Osteocyte (in vitro differentiated cells): ENCODE results near the gene ARGLU1. TPM values are rescaled to one million over a fixed set of nuclear protein-coding genes. Genes with fewer than 3 reads are reported as not detected.

ENCODE experiments used
- DNase-seq: peaks from one replicate; pipeline ENCODE4 v3.0.0; 2021; ENCODE audit warnings: mixed read lengths; ENCODE audit not compliant: unreplicated experiment; ENCODE audit errors: extremely low spot score
- H3K27ac Mint-ChIP-seq: one replicate; pipeline ENCODE4 v1.8.0; 2021; ENCODE audit warnings: mild to moderate bottlenecking, mixed read lengths; ENCODE audit not compliant: unreplicated experiment
- H3K27me3 Mint-ChIP-seq: one replicate; pipeline ENCODE4 v1.8.0; 2021; ENCODE audit warnings: mixed read lengths; ENCODE audit not compliant: unreplicated experiment
- H3K36me3 Mint-ChIP-seq: one replicate; pipeline ENCODE4 v1.8.0; 2021; ENCODE audit warnings: mixed read lengths; ENCODE audit not compliant: unreplicated experiment
- H3K4me1 Mint-ChIP-seq: one replicate; pipeline ENCODE4 v1.8.0; 2021; ENCODE audit warnings: mixed read lengths; ENCODE audit not compliant: unreplicated experiment
- H3K4me3 Mint-ChIP-seq: one replicate; pipeline ENCODE4 v1.8.0; 2021; ENCODE audit warnings: mild to moderate bottlenecking, moderate library complexity, mixed read lengths; ENCODE audit not compliant: unreplicated experiment
- H3K9me3 Mint-ChIP-seq: one replicate; pipeline ENCODE4 v1.8.0; 2021; ENCODE audit warnings: mixed read lengths; ENCODE audit not compliant: unreplicated experiment
- total RNA-seq: library from RNA; stranded (reverse); gene quantifications from 2 replicates; pipeline ENCODE4 v1.2.1, GENCODE V29; 2021
- TF ChIP-seq, protein P1 (sequence below): fragments of 200-600 bp; sonication (generic); IDR thresholded peaks from 2 replicates; pipeline ENCODE4 v1.5.0; 2021; ENCODE audit warnings: antibody characterized with exemption, mild to moderate bottlenecking, moderate library complexity

The ARGLU1 gene
- total RNA-seq, 1 donor from 2014 or later = 78.8 TPM

DNA sequence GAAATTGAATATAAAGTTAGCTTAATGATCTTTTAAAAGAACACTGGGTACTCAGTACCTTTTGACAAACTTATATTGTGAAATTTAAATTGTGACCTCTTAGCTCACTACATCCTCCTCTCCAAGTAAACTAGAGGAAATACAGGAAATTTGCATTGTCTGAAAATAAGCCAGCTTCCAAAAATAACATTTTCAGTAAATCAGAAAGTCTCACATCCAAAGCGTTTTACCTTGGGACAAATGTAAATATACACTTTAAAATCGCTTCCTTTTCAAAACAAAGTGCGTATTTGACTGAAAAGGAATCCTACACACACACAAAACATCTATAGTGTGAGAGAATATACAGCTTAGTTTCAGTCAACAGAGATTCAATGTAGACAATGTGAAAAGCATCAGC is 30.4 kb downstream of the ARGLU1 start:
- Mint-ChIP-seq H3K4me3 (no peak overlapping the region), H3K27me3 (no peaks in the 10 kb centered on the region), H3K4me1 (peaks cover 11% of the 10 kb centered on the region), H3K27ac (no peak overlapping the region), H3K9me3 (no peaks in the 10 kb centered on the region), H3K36me3 (peaks cover 11% of the 10 kb centered on the region)
- no peak for DNase-seq
- TF ChIP-seq, protein P1, sequence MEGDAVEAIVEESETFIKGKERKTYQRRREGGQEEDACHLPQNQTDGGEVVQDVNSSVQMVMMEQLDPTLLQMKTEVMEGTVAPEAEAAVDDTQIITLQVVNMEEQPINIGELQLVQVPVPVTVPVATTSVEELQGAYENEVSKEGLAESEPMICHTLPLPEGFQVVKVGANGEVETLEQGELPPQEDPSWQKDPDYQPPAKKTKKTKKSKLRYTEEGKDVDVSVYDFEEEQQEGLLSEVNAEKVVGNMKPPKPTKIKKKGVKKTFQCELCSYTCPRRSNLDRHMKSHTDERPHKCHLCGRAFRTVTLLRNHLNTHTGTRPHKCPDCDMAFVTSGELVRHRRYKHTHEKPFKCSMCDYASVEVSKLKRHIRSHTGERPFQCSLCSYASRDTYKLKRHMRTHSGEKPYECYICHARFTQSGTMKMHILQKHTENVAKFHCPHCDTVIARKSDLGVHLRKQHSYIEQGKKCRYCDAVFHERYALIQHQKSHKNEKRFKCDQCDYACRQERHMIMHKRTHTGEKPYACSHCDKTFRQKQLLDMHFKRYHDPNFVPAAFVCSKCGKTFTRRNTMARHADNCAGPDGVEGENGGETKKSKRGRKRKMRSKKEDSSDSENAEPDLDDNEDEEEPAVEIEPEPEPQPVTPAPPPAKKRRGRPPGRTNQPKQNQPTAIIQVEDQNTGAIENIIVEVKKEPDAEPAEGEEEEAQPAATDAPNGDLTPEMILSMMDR = no peak

DNA sequence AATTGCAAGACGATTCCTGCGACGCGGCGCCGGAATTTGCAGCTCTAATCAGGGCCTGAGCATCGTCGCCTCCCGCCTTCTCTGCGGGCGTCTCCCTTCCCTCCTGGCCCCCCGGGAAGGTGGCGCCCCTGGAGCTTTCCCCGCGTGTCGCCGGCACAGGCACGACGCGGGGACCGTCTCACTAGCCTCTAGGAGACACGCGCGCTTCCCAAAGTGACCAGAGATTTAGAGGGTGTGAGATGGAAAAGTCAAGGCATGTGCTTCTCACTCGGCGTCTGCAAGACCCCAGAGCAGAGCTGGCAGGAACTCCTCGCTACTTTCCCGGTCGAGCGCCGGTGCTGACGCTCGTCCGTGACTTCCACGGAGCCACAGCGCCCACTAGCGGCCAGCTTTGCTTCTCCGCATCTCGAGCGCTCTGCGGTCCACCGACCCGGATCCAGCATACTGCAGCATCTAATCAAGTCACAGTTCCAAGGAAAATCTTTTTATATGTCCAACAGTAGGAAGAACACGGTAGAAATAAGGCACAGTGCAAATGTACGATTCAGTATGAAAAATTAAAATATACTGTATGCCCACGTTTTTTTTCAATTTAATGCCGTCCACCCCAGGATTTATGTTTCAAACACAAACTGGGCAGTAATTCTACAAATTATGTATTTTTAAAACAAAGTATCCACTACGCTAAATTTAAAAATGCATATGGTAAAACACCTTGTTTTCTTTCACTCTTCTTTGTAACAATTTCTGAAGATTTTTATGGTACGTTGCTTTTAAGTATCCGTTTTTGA is 31.5 kb downstream of the ARGLU1 start:
- peak; percentile 95 for DNase-seq
- TF ChIP-seq, protein P1 = peak; percentile 97
- H3K27ac Mint-ChIP-seq = peak overlapping the region; percentile 73
- no peaks in the 10 kb centered on the region for H3K27me3 Mint-ChIP-seq
- H3K36me3 Mint-ChIP-seq = peaks cover 8% of the 10 kb centered on the region
- no peaks in the 10 kb centered on the region for H3K9me3 Mint-ChIP-seq
- peak overlapping the region; percentile 90 for H3K4me3 Mint-ChIP-seq
- H3K4me1 Mint-ChIP-seq = peaks cover 16% of the 10 kb centered on the region

DNA sequence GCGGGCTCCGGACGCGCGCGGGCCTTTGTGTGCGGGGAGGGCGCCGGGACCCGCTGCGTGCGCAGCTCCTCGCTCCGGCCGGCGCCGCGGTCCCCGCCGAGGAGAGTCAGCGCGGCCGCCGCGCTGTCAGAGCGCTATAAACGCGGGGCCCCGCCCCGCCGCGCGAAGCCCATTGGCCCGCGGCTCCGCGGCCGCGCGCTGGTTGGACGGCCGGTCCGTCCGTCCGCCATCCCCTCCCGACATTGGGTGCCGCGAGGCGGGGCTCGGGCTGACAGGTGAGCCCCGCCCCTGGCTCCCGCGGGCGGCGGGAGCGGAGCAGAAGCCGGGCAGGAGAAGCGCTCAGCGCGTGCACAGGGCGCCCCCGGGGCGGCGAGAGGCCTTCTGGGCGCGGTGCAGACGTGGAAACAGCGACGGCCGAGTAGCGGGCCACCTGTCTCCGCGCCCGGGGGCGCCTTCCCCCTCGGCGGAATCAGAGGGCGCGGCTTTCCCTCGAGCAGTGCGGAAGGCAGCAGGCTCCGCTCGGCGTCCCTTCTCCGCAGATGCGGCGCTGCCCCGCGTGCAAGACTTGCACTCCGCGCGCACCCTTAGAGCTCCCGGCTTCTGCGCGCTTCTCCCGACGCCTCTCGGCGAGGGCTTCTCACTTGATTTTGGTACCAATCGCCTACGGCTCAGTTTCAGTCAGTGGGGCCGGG is 32.2 kb downstream of the ARGLU1 start, which contains the start of gene EFNB2:
EFNB2 (minus strand) TSS at position 111 of the 692 bp plus-strand sequence. CDS start 698 bp downstream, outside the sequence.
- peak; percentile 96 for DNase-seq
- Mint-ChIP-seq H3K4me3 (peak within 1 kb of the TSS; percentile 90), H3K9me3 (no peaks in the 10 kb centered on the region), H3K27me3 (no peaks in the 10 kb centered on the region), H3K36me3 (peaks cover under 1% of the 10 kb centered on the region), H3K4me1 (peaks cover 23% of the 10 kb centered on the region), H3K27ac (peak within 1 kb of the TSS; percentile 85)
- TF ChIP-seq, protein P1 = no peak

DNA sequence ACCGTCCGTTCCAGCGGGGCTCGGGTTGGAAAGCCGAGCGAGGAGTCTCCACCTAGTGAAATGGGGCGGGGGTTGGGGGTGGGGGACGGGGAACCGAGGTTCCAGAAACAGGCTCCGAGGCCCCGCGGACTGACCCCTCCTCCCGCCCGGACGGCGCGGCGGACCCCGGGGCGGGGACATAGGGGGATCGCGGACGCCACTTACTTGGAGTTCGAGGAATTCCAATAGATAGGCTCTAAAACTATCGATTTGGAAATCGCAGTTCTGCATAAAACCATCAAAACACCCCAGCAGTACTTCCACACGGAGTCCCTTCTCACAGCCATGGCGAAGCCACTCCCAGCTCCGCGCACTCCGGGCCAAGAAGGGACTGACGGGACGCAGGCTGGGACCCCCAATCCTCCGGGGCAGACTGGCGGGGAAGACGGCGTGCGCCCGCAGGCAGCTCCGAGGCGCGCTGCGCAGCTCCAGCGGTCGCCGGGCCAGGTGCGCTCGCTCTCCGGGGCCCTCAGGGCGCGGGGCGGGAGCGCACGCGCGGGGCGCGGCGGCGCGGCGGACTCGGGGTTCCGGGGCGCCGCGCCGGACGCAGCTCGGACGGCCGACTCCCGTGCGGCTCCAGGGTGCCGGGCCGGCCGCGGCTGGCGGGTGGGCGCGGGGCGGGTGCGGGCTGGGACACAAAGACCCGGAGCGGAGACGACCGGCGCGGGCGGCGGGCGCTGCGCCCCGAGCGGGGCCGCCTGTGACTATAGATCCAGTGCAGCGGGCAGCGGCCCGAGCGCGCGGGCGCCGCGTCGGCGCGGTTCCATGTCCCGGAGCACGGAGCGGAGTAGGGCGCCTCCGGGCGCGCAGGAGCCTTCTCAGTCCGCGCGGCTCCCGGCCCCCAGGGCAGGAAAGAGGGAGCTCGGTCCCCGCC is 33.0 kb downstream of the ARGLU1 start:
- no peaks in the 10 kb centered on the region for H3K27me3 Mint-ChIP-seq
- peaks cover 31% of the 10 kb centered on the region for H3K4me1 Mint-ChIP-seq
- H3K27ac Mint-ChIP-seq = peak overlapping the region; percentile 85
- no peaks in the 10 kb centered on the region for H3K36me3 Mint-ChIP-seq
- H3K9me3 Mint-ChIP-seq = no peaks in the 10 kb centered on the region
- peak overlapping the region; percentile 90 for H3K4me3 Mint-ChIP-seq
- DNase-seq = no peak
- TF ChIP-seq, protein P1 = no peak
